Stimulated activated CD4-positive, alpha-beta T cell treated with anti-CD3 and anti-CD28 coated beads, Interleukin-1b, Interleukin-23, amount 100 ng/mL, for 1 hour (primary cell): ENCODE measurements around the gene HRAS.

Source experiments
- DNase-seq, 2 donors: peaks; one replicate each; pipeline ENCODE4 v3.0.0-alpha.2; 2020; ENCODE audit warnings: low read depth in 2 of 2

HRAS gene

GRCh38 chr11:554428-555226 lies 19.3 kb upstream of the HRAS start:
- DNase-seq = peak; percentile 61 to 62

GRCh38 chr11:553988-554340 lies 18.6 kb upstream of the HRAS start:
- no peak for DNase-seq

DNA sequence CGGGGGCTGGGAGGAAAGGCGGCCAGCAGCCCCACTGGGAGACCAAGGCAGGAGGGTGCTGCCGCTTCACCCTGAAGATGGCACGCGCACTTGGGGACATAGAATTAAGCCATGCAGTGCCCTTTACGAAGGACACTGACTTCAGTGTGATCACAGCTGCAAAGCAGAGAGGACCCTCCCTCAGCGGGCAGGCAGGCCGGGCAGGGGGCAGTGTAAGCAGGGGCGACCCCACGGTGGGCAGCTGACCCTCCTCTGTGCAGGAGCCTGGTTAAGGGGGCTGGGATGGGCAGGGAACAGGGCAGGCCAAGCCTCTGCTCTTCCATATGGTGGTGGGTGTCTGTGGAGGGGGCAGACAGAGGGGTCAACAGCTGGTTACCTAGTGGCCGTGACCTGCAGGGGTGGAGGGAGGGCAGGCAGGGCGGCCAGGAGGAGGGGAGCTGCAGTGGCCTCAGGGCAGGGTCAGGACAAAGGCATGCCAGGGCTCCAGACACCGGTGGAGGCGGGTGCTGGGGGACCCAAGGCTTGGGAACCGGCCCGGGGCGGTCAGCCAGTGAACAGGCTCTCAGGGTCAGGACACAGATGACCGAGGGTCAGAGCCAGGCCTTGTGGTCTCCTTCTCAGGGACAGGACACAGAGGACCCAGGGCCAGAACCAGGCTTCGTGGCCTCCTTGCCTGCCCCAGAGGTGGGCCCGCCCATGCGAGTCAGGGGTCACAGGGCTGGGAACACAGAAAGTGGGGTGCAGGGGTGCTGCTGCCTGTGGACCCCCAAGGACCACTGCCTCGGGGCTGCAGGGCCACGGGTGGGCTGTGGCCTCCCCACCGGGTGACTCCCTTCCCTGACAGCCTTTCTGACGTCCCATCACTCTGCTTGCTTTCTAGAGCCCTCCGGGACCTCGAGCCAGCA lies 18.0 kb upstream of the HRAS start:
- no peak for DNase-seq

DNA sequence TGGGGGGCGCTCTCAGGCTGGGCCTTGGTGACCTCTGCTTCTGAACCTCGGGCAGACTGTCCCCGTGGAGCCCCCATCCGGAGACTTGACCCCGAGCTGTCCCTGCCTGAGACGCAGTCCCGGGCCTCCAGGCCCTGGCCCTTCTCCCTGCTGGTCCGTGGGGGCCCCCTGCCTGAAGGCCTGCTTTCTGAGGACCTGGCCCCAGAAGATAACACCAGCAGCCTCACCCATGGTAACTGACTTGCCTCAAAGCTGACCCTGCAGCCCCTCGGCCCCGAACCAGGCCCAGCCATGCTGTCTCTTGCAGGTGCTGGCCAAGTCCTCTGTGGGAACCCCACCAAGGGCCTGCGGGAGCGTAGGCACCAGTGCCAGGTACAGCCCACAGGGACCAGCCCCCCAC lies 16.2 kb upstream of the HRAS start:
- DNase-seq = no peak

DNA sequence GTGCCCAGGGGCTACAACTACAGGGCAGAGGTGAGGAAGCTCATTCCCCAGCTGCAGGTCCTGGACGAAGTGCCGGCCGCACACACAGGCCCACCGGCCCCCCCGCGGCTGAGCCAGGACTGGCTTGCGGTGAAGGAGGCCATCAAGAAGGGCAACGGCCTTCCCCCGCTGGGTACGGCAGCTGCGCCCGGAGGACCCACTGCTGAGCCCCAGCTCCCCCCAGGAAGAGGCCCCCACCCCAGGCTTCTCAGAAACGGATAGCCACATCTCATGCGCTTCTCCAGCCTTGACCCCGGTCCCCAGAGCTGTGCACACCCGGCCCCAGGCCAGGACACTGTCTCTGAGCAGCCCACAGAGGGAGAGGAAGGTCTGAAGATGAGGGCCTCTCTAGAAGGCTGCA lies 15.8 kb upstream of the HRAS start:
- DNase-seq = no peak

DNA sequence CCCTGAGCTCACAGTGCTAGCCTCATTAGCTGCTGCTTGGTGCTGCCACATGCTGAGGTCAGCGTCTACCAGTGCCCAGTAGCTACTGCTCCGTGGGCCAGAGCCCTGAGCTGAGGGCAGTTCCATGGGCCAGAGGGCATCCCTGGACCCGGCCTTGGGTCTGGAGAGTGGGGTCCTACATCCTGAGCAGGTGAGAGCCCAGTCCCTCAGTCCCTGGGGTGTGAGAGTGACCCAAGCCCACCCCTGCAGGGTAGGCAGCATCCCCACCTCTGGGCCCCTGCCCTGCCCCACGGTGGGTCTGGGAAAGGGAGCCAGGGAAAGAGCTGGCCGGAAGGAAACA lies 15.3 kb upstream of the HRAS start:
- DNase-seq = no peak

DNA sequence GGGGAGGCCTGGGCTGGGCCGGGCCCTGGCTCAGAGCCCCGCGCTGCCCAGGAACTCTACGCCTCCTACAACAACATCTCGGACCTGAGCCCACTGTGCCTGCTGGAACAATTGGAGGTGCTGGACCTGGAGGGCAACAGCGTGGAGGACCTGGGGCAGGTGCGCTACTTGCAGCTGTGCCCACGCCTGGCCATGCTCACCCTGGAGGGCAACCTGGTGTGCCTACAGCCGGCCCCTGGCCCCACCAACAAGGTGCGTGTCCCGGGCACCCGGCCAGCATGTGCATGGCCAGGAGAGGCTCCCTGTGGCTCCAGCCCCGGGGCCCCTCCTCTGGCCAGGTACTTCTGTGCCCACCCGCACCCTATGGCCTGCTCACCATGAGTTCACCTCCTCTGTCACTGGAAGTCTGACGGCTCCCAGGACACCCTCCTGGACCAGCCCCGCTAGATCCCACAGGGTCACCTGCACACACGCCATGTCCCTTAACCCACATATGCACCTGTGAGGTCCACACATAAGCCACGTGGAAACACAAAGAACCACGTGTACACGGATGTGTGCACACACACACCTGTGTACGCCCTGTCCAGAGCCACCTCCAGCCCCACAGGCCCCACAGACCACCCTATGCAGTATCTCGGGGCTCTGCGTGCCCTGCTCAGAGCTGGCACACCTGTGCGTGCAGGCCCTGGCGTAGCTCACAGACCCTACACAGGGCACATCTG lies 14.8 kb upstream of the HRAS start:
- no peak for DNase-seq

DNA sequence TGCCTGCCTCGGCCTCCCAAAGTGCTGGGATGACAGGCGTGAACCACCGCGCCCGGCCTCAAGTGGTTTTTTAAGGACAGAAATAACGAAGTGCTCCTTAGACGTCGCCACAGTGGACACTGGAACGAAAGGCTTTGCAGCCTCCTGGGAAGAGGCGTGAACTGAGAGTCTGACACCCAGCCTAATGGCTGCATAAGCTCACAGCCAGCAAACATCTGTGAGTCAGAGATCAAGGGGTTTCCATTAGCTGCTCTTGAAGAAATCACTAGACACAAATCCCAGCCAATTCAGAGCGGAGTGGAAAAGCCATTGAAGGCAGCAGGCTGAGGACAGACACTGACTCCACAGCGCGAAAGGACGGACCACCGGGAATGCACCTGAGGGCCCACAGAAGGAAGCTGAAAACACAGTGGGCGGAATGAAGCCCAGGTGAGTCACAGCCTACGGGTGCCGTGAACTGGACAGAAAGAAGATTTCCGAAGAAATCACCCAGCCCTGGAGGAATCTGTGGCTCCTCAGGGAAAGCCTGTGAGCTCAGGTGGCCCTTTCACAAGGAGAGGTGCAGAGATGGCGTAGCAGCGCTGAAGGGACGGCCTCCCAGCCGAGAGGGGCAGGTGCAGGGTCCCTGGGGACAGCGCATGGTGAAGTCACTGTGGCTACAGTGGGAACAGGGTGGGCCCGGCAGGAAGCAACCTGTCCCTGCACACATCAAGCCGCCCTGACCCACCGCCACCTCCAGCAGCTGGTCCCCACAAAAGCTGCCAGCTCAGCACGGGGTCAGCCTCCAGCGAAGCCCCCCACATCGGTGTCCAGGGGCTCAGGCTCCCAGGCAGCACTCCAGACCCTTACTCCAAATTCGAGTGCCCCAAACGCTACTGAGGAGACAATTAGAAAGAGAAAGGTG lies 13.6 kb upstream of the HRAS start:
- no peak for DNase-seq

DNA sequence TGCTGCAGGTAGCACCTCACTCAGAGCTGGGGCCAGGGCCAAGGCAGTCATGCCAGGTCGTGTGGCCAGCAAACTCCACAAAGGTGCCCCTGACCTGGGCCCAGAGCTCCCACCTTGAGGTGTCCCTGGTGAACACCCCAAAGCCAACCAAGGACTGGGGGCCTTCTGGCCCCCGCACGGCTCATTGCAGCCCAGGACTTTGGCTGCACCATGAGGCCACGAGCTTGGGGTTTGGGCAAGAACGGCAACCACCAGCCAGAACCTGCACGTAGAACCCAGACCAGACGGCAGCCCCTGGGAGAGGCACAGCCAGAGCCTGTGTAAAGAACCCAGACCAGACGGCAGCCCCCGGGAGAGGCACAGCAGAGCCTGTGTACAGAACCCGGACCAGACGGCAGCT lies 9.8 kb upstream of the HRAS start:
- DNase-seq = no peak

DNA sequence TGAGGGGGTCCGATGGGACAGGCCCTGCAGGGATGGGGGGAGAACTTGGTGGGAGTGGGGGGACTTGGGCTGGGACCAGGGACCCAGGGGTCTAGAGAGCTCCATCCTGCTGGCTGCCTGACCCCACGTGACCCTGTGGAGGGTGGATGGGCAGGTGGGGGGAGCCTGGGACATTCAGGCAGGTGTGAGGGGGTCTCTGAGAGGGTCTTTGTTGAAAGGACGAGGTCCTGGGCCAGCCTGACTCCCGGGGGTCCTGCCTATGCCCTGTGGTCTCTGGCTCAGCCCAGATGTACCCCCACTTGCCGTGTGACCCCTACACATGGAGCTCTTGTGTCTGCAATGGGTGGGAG lies 9.4 kb upstream of the HRAS start:
- no peak for DNase-seq

DNA sequence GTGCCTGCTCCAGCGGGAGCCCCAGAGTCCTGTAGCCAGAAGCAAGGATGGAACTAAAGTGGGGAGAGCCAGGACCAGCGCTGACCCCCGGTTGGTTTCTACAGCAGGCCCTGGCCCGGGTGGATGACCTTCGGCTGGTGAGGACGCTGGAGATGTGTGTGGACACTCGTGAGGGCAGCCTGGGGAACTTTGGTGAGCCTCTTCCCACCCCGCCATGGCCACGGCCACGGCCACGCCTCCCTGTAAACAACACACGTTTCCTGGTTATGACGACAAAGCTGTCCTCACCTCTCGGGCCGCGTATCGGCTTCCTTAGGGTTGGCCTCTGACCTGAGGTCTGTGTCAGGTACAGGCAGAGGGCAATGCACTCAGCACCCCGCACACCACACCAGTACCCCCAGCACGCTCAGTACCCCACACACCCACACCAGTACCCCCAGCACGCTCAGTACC lies 6.1 kb upstream of the HRAS start:
- no peak for DNase-seq

- DNase-seq = no peak
Observed at GRCh38 chr11:540583-541432, 5.4 kb upstream of the HRAS start.

GRCh38 chr11:539971-540481 lies 4.7 kb upstream of the HRAS start:
- no peak for DNase-seq

- DNase-seq = no peak
Observed at GRCh38 chr11:538431-539051, 3.2 kb upstream of the HRAS start.

DNA sequence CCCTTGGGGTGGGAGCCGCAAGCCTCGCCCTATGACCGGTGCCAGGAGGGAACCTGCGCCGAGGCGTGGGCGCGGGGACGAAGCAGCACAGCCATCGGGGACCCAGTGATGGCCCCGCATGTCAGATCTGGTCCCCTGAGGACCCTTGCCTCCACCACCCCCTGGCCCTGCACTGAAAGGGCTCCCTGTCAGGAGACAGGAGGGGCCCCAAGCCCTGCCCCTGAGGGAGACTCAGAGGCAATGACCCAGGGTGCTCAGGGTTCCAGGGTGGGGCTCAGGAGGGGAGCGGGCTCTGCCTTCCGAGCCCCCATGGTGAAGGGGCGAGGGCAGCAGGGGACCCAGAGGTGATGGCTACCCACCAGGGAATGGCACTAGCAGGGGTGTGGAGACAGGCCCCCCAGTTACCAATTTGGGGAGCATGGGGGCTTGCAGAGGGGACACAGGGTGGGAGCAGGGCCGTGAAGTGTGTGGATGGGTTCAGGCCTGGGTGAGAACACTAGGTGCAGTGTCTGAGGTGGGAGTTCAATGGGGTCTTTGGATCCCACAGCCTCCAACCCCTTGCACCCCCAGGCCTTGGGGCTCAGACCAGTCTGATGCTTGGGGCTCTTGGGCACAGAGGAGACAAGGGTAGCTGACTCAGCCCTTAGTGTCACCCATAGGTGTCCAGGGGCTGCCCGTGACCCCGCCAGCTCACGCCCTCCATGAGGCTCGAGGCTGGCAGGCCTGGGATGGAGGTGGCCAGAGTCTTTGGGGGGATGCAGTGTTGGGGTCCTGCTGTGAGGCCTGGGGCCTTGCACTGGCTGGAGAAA lies 2.5 kb upstream of the HRAS start:
- DNase-seq = no peak

GRCh38 chr11:536841-537621 lies 1.7 kb upstream of the HRAS start, which contains the start of gene LRRC56:
TSS of gene LRRC56 (plus strand) at chr11:537527. CDS start at chr11:540685, 3,158 bp downstream.
- DNase-seq = peak; percentile 77 to 87

DNA sequence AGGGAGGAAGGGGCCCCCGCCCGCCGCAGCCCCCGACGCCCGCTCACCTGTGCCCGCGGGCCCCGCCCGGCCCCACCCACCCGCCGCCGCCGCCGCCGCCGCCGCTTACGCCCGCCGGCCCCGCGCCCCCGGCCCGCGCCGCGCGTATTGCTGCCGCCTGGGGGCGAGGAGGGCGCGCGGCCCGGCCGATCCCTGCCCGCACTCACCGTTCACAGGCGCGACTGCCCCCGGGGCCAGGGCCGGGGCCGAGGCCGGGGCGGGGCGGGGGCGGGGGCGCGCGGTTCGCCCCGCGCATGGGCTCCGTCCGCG lies 212 bp downstream of the HRAS start:
- no peak for DNase-seq
